ENCODE results near the gene RNF157.

The RNF157 gene

DNA sequence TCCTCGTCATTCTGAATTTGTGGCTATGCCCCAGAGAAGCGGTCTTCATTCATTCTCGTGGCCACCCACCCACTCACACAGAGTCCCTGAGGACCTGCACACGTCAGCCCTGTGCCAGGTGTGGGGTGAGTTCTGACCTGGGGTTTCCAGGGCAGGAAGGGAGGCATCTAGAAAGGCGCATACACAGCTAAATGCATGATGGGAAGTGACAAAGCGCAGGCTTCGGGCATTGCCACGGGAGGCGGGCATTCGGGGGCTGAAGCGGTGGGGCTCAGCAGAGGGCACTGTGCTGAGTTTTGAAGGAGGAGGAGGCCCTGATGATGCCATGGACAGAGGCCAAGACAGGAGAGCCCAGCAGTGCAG lies 35.8 kb upstream of the RNF157 start:
- H3K4me3 ChIP-seq (ENCODE audit: low read depth, low read length) = no peak overlapping the region
- no peaks in the 10 kb centered on the region for H3K27me3 ChIP-seq (ENCODE audit: control insufficient read depth, insufficient read depth, low read length)
- H3K36me3 ChIP-seq (ENCODE audit: control insufficient read depth, insufficient read depth, low read length) = no peaks in the 10 kb centered on the region
- TF ChIP-seq, protein P1, sequence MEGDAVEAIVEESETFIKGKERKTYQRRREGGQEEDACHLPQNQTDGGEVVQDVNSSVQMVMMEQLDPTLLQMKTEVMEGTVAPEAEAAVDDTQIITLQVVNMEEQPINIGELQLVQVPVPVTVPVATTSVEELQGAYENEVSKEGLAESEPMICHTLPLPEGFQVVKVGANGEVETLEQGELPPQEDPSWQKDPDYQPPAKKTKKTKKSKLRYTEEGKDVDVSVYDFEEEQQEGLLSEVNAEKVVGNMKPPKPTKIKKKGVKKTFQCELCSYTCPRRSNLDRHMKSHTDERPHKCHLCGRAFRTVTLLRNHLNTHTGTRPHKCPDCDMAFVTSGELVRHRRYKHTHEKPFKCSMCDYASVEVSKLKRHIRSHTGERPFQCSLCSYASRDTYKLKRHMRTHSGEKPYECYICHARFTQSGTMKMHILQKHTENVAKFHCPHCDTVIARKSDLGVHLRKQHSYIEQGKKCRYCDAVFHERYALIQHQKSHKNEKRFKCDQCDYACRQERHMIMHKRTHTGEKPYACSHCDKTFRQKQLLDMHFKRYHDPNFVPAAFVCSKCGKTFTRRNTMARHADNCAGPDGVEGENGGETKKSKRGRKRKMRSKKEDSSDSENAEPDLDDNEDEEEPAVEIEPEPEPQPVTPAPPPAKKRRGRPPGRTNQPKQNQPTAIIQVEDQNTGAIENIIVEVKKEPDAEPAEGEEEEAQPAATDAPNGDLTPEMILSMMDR (IDR thresholded peaks at IDR 0.05) = no peak
- no peak overlapping the region for H2AFZ ChIP-seq
- no peak overlapping the region for H3K9ac ChIP-seq
- H3K4me1 ChIP-seq = peaks cover 17% of the 10 kb centered on the region
- no peaks in the 10 kb centered on the region for H3K9me3 ChIP-seq (ENCODE audit: control insufficient read depth, low read length)
- no peaks in the 10 kb centered on the region for H3K79me2 ChIP-seq
- no peak overlapping the region for H3K27ac ChIP-seq
- H3K4me2 ChIP-seq (ENCODE audit: low read length) = no peak overlapping the region

DNA sequence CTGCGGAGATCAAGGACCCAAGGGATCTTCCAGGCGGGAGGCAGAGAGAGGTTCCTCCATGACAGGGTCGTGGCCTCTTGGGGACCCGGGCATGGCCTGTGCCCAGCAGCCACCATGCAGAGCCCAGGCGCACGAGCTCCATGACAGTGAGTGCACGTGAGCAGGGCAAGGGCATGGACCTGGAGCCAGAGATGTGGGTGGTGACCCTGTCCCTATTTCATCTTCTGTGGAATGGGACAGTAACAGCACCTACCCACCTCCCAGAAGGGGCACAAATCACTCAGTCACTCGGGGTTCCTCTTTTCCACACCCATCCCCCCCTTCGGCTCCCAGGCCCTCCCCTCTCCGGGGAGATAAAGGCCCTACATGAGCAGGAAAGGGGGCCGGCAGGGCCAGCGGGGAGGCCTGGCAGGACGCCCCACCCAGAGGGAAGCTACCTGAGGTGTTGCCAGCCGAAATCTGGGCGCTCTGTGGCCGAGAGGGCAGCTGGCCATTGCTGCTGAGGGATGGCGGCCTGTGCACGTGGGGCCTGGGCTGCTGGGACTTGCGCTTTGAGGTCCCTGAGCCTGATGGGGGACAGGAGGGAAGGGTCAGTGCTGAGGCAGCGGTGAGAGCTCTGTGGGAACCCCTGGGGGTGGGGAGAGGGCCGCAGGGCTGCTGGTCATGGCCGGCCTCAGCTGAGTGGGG lies 35.2 kb upstream of the RNF157 start:
- H3K4me2 ChIP-seq (ENCODE audit: low read length) = no peak overlapping the region
- no peak overlapping the region for H3K9ac ChIP-seq
- H3K36me3 ChIP-seq (ENCODE audit: control insufficient read depth, insufficient read depth, low read length) = no peaks in the 10 kb centered on the region
- peaks cover 17% of the 10 kb centered on the region for H3K4me1 ChIP-seq
- no peak overlapping the region for H3K4me3 ChIP-seq (ENCODE audit: low read depth, low read length)
- H3K27me3 ChIP-seq (ENCODE audit: control insufficient read depth, insufficient read depth, low read length) = no peaks in the 10 kb centered on the region
- no peak overlapping the region for H2AFZ ChIP-seq
- TF ChIP-seq, protein P1 (IDR thresholded peaks at IDR 0.05) = no peak
- no peak overlapping the region for H3K27ac ChIP-seq
- no peaks in the 10 kb centered on the region for H3K79me2 ChIP-seq
- no peaks in the 10 kb centered on the region for H3K9me3 ChIP-seq (ENCODE audit: control insufficient read depth, low read length)

DNA sequence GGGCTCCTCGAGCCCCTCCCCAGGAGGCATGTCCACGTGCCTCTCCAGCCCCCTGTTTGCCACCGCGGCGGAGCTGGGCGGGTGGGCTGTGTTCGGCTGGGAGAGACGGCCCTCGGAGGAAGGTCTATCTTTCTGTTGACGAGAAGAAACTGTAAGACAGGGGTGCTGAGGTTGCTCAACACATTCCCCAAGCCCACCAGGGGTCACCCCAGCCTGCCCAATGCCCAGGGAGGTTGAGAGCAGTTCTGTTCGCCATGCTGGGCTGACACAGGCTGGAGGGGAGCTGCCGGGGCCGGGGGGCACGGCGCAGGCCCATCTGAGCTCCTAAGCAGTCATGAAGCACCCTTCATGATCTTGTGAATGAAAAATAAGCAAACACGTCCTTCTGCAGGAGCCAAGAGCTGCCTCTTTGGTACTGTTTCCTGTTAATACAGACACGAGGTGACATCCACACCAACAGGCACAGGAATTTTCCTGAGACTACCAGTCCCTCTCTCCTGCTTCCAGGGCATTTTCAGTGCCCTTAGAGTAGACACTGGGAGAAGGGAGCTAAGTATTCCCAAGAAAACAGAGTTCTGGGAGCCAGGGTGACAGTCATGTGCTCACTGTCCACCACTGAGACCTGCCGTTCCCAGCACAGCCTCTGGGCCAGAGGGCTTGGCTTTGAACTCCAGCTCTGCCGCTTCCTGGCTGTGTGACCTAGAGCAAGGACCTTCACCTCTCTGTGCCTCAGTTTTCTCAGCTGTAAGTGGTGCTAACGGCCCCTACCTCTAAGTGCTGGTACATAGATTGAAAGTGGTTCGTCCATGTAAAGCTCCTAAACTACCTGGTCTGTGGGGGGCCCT lies 34.0 kb upstream of the RNF157 start:
- Histone ChIP-seq H3K9ac (no peak overlapping the region), H3K4me2 (ENCODE audit: low read length) (no peak overlapping the region), H3K27ac (no peak overlapping the region)

DNA sequence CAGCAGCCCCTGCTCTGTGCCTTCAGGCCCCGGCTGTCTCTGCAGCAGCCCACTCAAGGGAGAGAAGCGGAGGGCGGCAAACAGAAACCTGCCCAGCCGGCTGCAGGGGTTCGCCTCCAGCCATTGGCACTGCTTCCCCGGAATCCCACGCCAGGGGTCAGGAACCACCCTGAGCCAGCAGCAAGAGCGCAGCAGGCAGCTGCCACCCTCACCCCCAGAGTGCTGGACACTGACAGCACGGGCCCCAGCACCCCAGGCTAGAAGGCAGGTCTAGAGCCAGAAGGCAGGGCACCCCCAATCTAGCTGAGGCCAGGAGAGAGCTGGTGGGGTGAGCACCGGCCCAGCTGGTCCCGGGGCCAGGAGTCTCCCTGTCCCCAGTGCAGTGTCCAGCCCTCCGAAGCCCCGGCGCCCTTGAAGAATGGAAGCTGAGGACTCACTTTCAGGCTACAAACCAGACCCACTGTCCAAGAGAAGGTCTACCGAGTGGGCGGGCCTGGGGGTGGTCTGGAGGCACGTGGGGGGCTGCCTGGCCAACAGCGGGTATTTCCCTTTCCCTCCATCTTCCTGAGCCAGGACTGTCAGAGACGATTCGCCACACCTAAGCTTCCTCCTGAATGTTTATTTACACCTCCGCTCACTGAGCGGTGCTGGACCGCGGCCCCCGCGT lies 33.3 kb upstream of the RNF157 start:
- no peak overlapping the region for H3K9ac ChIP-seq
- peaks cover 21% of the 10 kb centered on the region for H3K4me1 ChIP-seq
- peaks cover 9% of the 10 kb centered on the region for H3K79me2 ChIP-seq
- H2AFZ ChIP-seq = no peak overlapping the region
- H3K36me3 ChIP-seq (ENCODE audit: control insufficient read depth, insufficient read depth, low read length) = no peaks in the 10 kb centered on the region
- H3K27me3 ChIP-seq (ENCODE audit: control insufficient read depth, insufficient read depth, low read length) = no peaks in the 10 kb centered on the region
- no peaks in the 10 kb centered on the region for H3K9me3 ChIP-seq (ENCODE audit: control insufficient read depth, low read length)
- no peak overlapping the region for H3K4me2 ChIP-seq (ENCODE audit: low read length)
- TF ChIP-seq, protein P1 (IDR thresholded peaks at IDR 0.05) = no peak
- H3K4me3 ChIP-seq (ENCODE audit: low read depth, low read length) = no peak overlapping the region
- no peak overlapping the region for H3K27ac ChIP-seq

More for the DNA sequence above, 34.0 kb upstream of the RNF157 start:
- Histone ChIP-seq H3K9me3 (ENCODE audit: control insufficient read depth, low read length) (no peaks in the 10 kb centered on the region), H3K27me3 (ENCODE audit: control insufficient read depth, insufficient read depth, low read length) (no peaks in the 10 kb centered on the region), H2AFZ (no peak overlapping the region), H3K4me1 (peaks cover 18% of the 10 kb centered on the region), H3K4me3 (ENCODE audit: low read depth, low read length) (no peak overlapping the region), H3K36me3 (ENCODE audit: control insufficient read depth, insufficient read depth, low read length) (no peaks in the 10 kb centered on the region), H3K79me2 (peaks cover 4% of the 10 kb centered on the region)
- TF ChIP-seq, protein P1 (IDR thresholded peaks at IDR 0.05) = no peak

All from parathyroid adenoma (tissue), 2 donors.